ENCODE results near the gene FUT8. TPM values are rescaled to one million over a fixed set of nuclear protein-coding genes. Genes with fewer than 3 reads are reported as not detected.

FUT8 gene
- total RNA-seq, 2 donors from 2014 or later = 9.5 to 13.5 TPM

GRCh38 chr14:65574611-65575010, 162.1 kb downstream of the FUT8 start:
- Histone ChIP-seq H3K4me1 (no peaks in the 10 kb centered on the region), H3K27me3 (no peaks in the 10 kb centered on the region), H3K27ac (no peak overlapping the region), H3K4me3 (no peak overlapping the region), H3K9me3 (no peaks in the 10 kb centered on the region), H3K36me3 (no peaks in the 10 kb centered on the region)
- DNase-seq (ENCODE audit: low spot score) = no peak
- TF ChIP-seq CTCF (IDR thresholded peaks at IDR 0.05) = no peak

GRCh38 chr14:65575389-65575788, 162.9 kb downstream of the FUT8 start:
- Histone ChIP-seq H3K36me3 (no peaks in the 10 kb centered on the region), H3K4me1 (no peaks in the 10 kb centered on the region), H3K27me3 (no peaks in the 10 kb centered on the region), H3K9me3 (no peaks in the 10 kb centered on the region), H3K27ac (no peak overlapping the region), H3K4me3 (no peak overlapping the region)
- no peak for DNase-seq (ENCODE audit: low spot score)
- TF ChIP-seq CTCF (IDR thresholded peaks at IDR 0.05) = no peak

- H3K4me3 ChIP-seq = no peak overlapping the region
- H3K9me3 ChIP-seq = no peaks in the 10 kb centered on the region
- DNase-seq (ENCODE audit: low spot score) = no peak
- TF ChIP-seq CTCF (IDR thresholded peaks at IDR 0.05) = no peak
- H3K36me3 ChIP-seq = no peaks in the 10 kb centered on the region
- no peaks in the 10 kb centered on the region for H3K27me3 ChIP-seq
- H3K4me1 ChIP-seq = no peaks in the 10 kb centered on the region
- no peak overlapping the region for H3K27ac ChIP-seq
Measured at GRCh38 chr14:65580973-65581372, 168.4 kb downstream of the FUT8 start.

GRCh38 chr14:65581378-65581777, 168.8 kb downstream of the FUT8 start:
- H3K27ac ChIP-seq = no peak overlapping the region
- no peak for DNase-seq (ENCODE audit: low spot score)
- no peaks in the 10 kb centered on the region for H3K4me1 ChIP-seq
- no peaks in the 10 kb centered on the region for H3K27me3 ChIP-seq
- H3K9me3 ChIP-seq = no peaks in the 10 kb centered on the region
- H3K36me3 ChIP-seq = no peaks in the 10 kb centered on the region
- no peak for TF ChIP-seq CTCF (IDR thresholded peaks at IDR 0.05)
- no peak overlapping the region for H3K4me3 ChIP-seq

- H3K36me3 ChIP-seq = no peaks in the 10 kb centered on the region
- H3K4me3 ChIP-seq = no peak overlapping the region
- no peak overlapping the region for H3K27ac ChIP-seq
- H3K9me3 ChIP-seq = no peaks in the 10 kb centered on the region
- no peaks in the 10 kb centered on the region for H3K27me3 ChIP-seq
- H3K4me1 ChIP-seq = no peaks in the 10 kb centered on the region
- DNase-seq (ENCODE audit: low spot score) = no peak
- TF ChIP-seq CTCF (IDR thresholded peaks at IDR 0.05) = no peak
Measured at GRCh38 chr14:65581799-65582198, 169.3 kb downstream of the FUT8 start.

- Histone ChIP-seq H3K4me1 (no peaks in the 10 kb centered on the region), H3K9me3 (no peaks in the 10 kb centered on the region)
Measured at GRCh38 chr14:65585216-65585615, 172.7 kb downstream of the FUT8 start.

More at GRCh38 chr14:65585216-65585615, 172.7 kb downstream of the FUT8 start:
- Histone ChIP-seq H3K27ac (no peak overlapping the region), H3K36me3 (no peaks in the 10 kb centered on the region), H3K4me3 (no peak overlapping the region), H3K27me3 (no peaks in the 10 kb centered on the region)
- DNase-seq (ENCODE audit: low spot score) = no peak
- no peak for TF ChIP-seq CTCF (IDR thresholded peaks at IDR 0.05)
